Measurements from ENCODE around the gene SMOC1. TPM values are rescaled to one million over a fixed set of nuclear protein-coding genes. Genes with fewer than 3 reads are reported as not detected.

The SMOC1 gene
- total and polyA plus RNA-seq, 8 donors, result 1.2 to 3.3 (median 2.1) TPM; not detected in 2

- Histone ChIP-seq H3K36me3 (no peaks in the 10 kb centered on the region), H3K4me1 (no peaks in the 10 kb centered on the region), H3K4me3 (no peak overlapping the region), H3K27ac (no peak overlapping the region), H3K9me3 (no peaks in the 10 kb centered on the region), H3K27me3 (no peaks in the 10 kb centered on the region)
- intact Hi-C loops (cut with DNase I; ENCODE audit: low total_unique reads), result no loop called here
- TF ChIP-seq EP300 (IDR thresholded peaks at IDR 0.05) (no peak), POLR2A (IDR thresholded peaks at IDR 0.05) (no peak), POLR2AphosphoS5 (IDR thresholded peaks at IDR 0.05) (no peak), CTCF (IDR thresholded peaks at IDR 0.05) (no peak)
- peak in 1 of 2 donors; percentile 25 for DNase-seq
- 67 to 83% (median 76%) methylated on average over 3 of the region's 3 CpGs for WGBS, 5 donors
Measured at GRCh38 chr14:69910871-69911270, 31.7 kb downstream of the SMOC1 start.

- DNase-seq, result no peak
- intact Hi-C loops (cut with DNase I; ENCODE audit: low total_unique reads), result no loop called here
- no peaks in the 10 kb centered on the region for H3K9me3 ChIP-seq
- TF ChIP-seq EP300 (IDR thresholded peaks at IDR 0.05) (no peak), CTCF (IDR thresholded peaks at IDR 0.05) (no peak), POLR2AphosphoS5 (IDR thresholded peaks at IDR 0.05) (no peak), POLR2A (IDR thresholded peaks at IDR 0.05) (no peak)
- H3K27ac ChIP-seq, result no peak overlapping the region
- H3K4me3 ChIP-seq, result no peak overlapping the region
- H3K4me1 ChIP-seq, result no peaks in the 10 kb centered on the region
- 33 to 78% (median 70%) methylated on average over 1 of the region's 1 CpG for WGBS, 5 donors
- H3K36me3 ChIP-seq, result no peaks in the 10 kb centered on the region
- H3K27me3 ChIP-seq, result no peaks in the 10 kb centered on the region
Measured at GRCh38 chr14:69913686-69914085, 34.5 kb downstream of the SMOC1 start.

GRCh38 chr14:69916396-69916795 lies 37.2 kb downstream of the SMOC1 start:
- 83 to 100% (median 88%) methylated on average over 1 of the region's 1 CpG for WGBS, 5 donors
- no peak overlapping the region for H3K27ac ChIP-seq
- H3K4me1 ChIP-seq, result no peaks in the 10 kb centered on the region
- TF ChIP-seq EP300 (IDR thresholded peaks at IDR 0.05) (no peak), POLR2AphosphoS5 (IDR thresholded peaks at IDR 0.05) (no peak), POLR2A (IDR thresholded peaks at IDR 0.05) (no peak), CTCF (IDR thresholded peaks at IDR 0.05) (no peak)
- intact Hi-C loops (cut with DNase I; ENCODE audit: low total_unique reads), result no loop called here
- no peaks in the 10 kb centered on the region for H3K27me3 ChIP-seq
- no peaks in the 10 kb centered on the region for H3K36me3 ChIP-seq
- H3K4me3 ChIP-seq, result no peak overlapping the region
- no peak for DNase-seq
- H3K9me3 ChIP-seq, result no peaks in the 10 kb centered on the region

GRCh38 chr14:69917287-69917686 lies 38.1 kb downstream of the SMOC1 start:
- 66 to 75% (median 68%) methylated on average over 9 of the region's 9 CpGs for WGBS, 5 donors

More at GRCh38 chr14:69917287-69917686, 38.1 kb downstream of the SMOC1 start:
- no peak overlapping the region for H3K27ac ChIP-seq
- H3K4me1 ChIP-seq, result no peaks in the 10 kb centered on the region
- H3K4me3 ChIP-seq, result no peak overlapping the region
- no peaks in the 10 kb centered on the region for H3K9me3 ChIP-seq
- H3K36me3 ChIP-seq, result no peaks in the 10 kb centered on the region
- intact Hi-C loops (cut with DNase I; ENCODE audit: low total_unique reads), result no loop called here
- no peak for DNase-seq
- TF ChIP-seq CTCF (IDR thresholded peaks at IDR 0.05) (no peak), EP300 (IDR thresholded peaks at IDR 0.05) (no peak), POLR2A (IDR thresholded peaks at IDR 0.05) (no peak), POLR2AphosphoS5 (IDR thresholded peaks at IDR 0.05) (no peak)
- H3K27me3 ChIP-seq, result no peaks in the 10 kb centered on the region

All from stomach (tissue), 9 donors.